SH-SY5Y (cell line): ENCODE results near the gene TAS2R60.

Experiments
- GATA2 ChIP-seq: IDR thresholded peaks from 2 replicates; pipeline ENCODE4 v1.6.1; 2011; ENCODE audit warnings: mild to moderate bottlenecking, low read depth, low read length
- GATA3 ChIP-seq: IDR thresholded peaks from 2 replicates; pipeline ENCODE4 v1.6.1; 2011; ENCODE audit warnings: low read depth, mild to moderate bottlenecking, low read length, moderate library complexity

DNA sequence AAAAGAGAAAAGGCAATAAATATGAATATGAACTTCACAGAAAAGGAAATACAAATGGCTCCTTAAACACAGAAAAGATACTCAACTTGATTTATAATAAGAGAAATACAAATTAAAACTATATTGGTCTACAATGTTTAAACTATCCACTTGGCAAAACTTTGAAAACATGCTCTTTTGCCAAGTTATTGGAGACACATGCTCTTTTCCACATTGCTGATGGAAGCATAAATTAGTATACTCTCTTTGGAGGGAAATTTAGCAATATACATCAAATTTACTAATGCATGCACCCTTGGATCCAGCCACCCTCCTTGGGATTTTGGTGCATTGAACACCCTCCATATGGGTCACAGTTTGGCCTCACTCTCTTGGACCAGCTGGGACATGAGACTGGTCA, 7.9 kb downstream of the TAS2R60 start:
- TF ChIP-seq GATA3: no peak
- no peak for TF ChIP-seq GATA2
